Measurements from ENCODE around the gene MLLT3.

Gene MLLT3

GRCh38 chr9:20364959-20365358, 257.3 kb downstream of the MLLT3 start:
- Histone ChIP-seq H3K27me3 (ENCODE audit: low read depth, low read length) (no peaks in the 10 kb centered on the region), H2AFZ (ENCODE audit: low read depth, low read length) (no peak overlapping the region), H3K4me2 (ENCODE audit: low read length) (no peak overlapping the region), H3K9ac (ENCODE audit: low read length) (no peak overlapping the region), H3K36me3 (replicated peaks; ENCODE audit: low read depth, low read length) (no peaks in the 10 kb centered on the region), H3K27ac (ENCODE audit: low read length) (no peak overlapping the region), H3K4me1 (ENCODE audit: low read length) (peaks cover 12% of the 10 kb centered on the region), H3K79me2 (ENCODE audit: low read length) (no peaks in the 10 kb centered on the region), H3K9me3 (ENCODE audit: insufficient read depth, low read length) (no peaks in the 10 kb centered on the region), H3K4me3 (ENCODE audit: low read length) (no peak overlapping the region), H4K20me1 (ENCODE audit: insufficient read depth, low read length) (no peaks in the 10 kb centered on the region)
- TF ChIP-seq CTCF (IDR thresholded peaks at IDR 0.05; ENCODE audit: low read depth, low read length) = no peak
- TF ChIP-seq EZH2phosphoT487 (IDR thresholded peaks at IDR 0.05; ENCODE audit: low read depth) = no peak

- no peaks in the 10 kb centered on the region for H3K79me2 ChIP-seq (ENCODE audit: low read length)
- H3K4me3 ChIP-seq (ENCODE audit: low read length) = no peak overlapping the region
- no peak overlapping the region for H3K9ac ChIP-seq (ENCODE audit: low read length)
- H3K36me3 ChIP-seq (replicated peaks; ENCODE audit: low read depth, low read length) = no peaks in the 10 kb centered on the region
- no peak overlapping the region for H2AFZ ChIP-seq (ENCODE audit: low read depth, low read length)
- no peak overlapping the region for H3K27ac ChIP-seq (ENCODE audit: low read length)
- no peaks in the 10 kb centered on the region for H3K9me3 ChIP-seq (ENCODE audit: insufficient read depth, low read length)
- no peaks in the 10 kb centered on the region for H3K27me3 ChIP-seq (ENCODE audit: low read depth, low read length)
- H3K4me1 ChIP-seq (ENCODE audit: low read length) = peaks cover 12% of the 10 kb centered on the region
- H4K20me1 ChIP-seq (ENCODE audit: insufficient read depth, low read length) = no peaks in the 10 kb centered on the region
- H3K4me2 ChIP-seq (ENCODE audit: low read length) = no peak overlapping the region
- no peak for TF ChIP-seq EZH2phosphoT487 (IDR thresholded peaks at IDR 0.05; ENCODE audit: low read depth)
- TF ChIP-seq CTCF (IDR thresholded peaks at IDR 0.05; ENCODE audit: low read depth, low read length) = no peak
These were observed 259.1 kb downstream of the MLLT3 start for GRCh38 chr9:20363233-20363632.

- peaks cover 12% of the 10 kb centered on the region for H3K4me1 ChIP-seq (ENCODE audit: low read length)
These were observed 260.4 kb downstream of the MLLT3 start for GRCh38 chr9:20361656-20362570.

More at GRCh38 chr9:20361656-20362570, 260.4 kb downstream of the MLLT3 start:
- no peaks in the 10 kb centered on the region for H3K36me3 ChIP-seq (replicated peaks; ENCODE audit: low read depth, low read length)
- H2AFZ ChIP-seq (ENCODE audit: low read depth, low read length) = no peak overlapping the region
- no peaks in the 10 kb centered on the region for H3K9me3 ChIP-seq (ENCODE audit: insufficient read depth, low read length)
- no peak overlapping the region for H3K9ac ChIP-seq (ENCODE audit: low read length)
- H3K4me3 ChIP-seq (ENCODE audit: low read length) = no peak overlapping the region
- H3K79me2 ChIP-seq (ENCODE audit: low read length) = no peaks in the 10 kb centered on the region
- no peak overlapping the region for H3K4me2 ChIP-seq (ENCODE audit: low read length)
- no peak overlapping the region for H3K27ac ChIP-seq (ENCODE audit: low read length)
- no peaks in the 10 kb centered on the region for H3K27me3 ChIP-seq (ENCODE audit: low read depth, low read length)
- TF ChIP-seq CTCF (IDR thresholded peaks at IDR 0.05; ENCODE audit: low read depth, low read length) (no peak), EZH2phosphoT487 (IDR thresholded peaks at IDR 0.05; ENCODE audit: low read depth) (no peak)
- H4K20me1 ChIP-seq (ENCODE audit: insufficient read depth, low read length) = no peaks in the 10 kb centered on the region

Data from OCI-LY3 (cell line).